Stimulated activated CD8-positive, alpha-beta memory T cell treated with anti-CD3 and anti-CD28 coated beads, Interleukin-4, amount 100 ng/mL, for 1 hour (primary cell): ENCODE data around the gene CAMK2G.

Experiments
- DNase-seq, 2 donors: peaks; one replicate each; pipeline ENCODE4 v3.0.0-alpha.2; 2020; ENCODE audit warnings: low read depth in 2 of 2, low spot score in 1 of 2

CAMK2G gene

GRCh38 chr10:73814896-73815718, 59.2 kb downstream of the CAMK2G start:
- DNase-seq: no peak

- no peak for DNase-seq
These were observed 60.0 kb downstream of the CAMK2G start for GRCh38 chr10:73814276-73814895.

- DNase-seq: no peak
These were observed 61.0 kb downstream of the CAMK2G start for GRCh38 chr10:73813333-73813732.

GRCh38 chr10:73812657-73813056, 61.7 kb downstream of the CAMK2G start:
- no peak for DNase-seq

- DNase-seq: peak; percentile 13 to 28
These were observed 63.5 kb downstream of the CAMK2G start for GRCh38 chr10:73810735-73811465.

GRCh38 chr10:73810358-73810734, 64.0 kb downstream of the CAMK2G start:
- DNase-seq: no peak

- DNase-seq: no peak
These were observed 65.1 kb downstream of the CAMK2G start for GRCh38 chr10:73809061-73809818.

GRCh38 chr10:73808021-73808815, 66.1 kb downstream of the CAMK2G start:
- DNase-seq: no peak

- DNase-seq: no peak
These were observed 66.9 kb downstream of the CAMK2G start for GRCh38 chr10:73807471-73807870.

- DNase-seq: no peak
These were observed 68.0 kb downstream of the CAMK2G start for GRCh38 chr10:73806176-73806950.

GRCh38 chr10:73803680-73804286, 70.6 kb downstream of the CAMK2G start:
- no peak for DNase-seq

GRCh38 chr10:73802276-73802991, 71.9 kb downstream of the CAMK2G start:
- DNase-seq: no peak

GRCh38 chr10:73801253-73801590, 73.1 kb downstream of the CAMK2G start:
- no peak for DNase-seq

- DNase-seq: no peak
These were observed 73.6 kb downstream of the CAMK2G start for GRCh38 chr10:73800560-73801252.

- DNase-seq: no peak
These were observed 74.3 kb downstream of the CAMK2G start for GRCh38 chr10:73799899-73800559.

GRCh38 chr10:73798927-73799560, 75.3 kb downstream of the CAMK2G start:
- no peak for DNase-seq

GRCh38 chr10:73798087-73798486, 76.3 kb downstream of the CAMK2G start:
- no peak for DNase-seq
